WTC11 (cell line): Measurements from ENCODE around the gene VARS2. TPM values are rescaled to one million over a fixed set of nuclear protein-coding genes. Genes with fewer than 3 reads are reported as not detected.
"Not testable (repeated sequence)": the region's sequence is repeated elsewhere in the genome, so short reads cannot be mapped to it uniquely, and the experiment has no call there.

Source experiments
- ATAC-seq: fragments of 200-7000 bp; cut with Tn5 transposase; 2 replicates; pipeline ENCODE4 v1.10.0; 2021; ENCODE audit warnings: mild to moderate bottlenecking, moderate library complexity
- CTCF ChIA-PET: fragments of 300-600 bp; sonication (Branson Sonifier 250); formaldehyde crosslinking; loops from one replicate; lab custom pipeline; 2021; ENCODE audit warnings: antibody characterized with exemption; lab: Charles Lee
- POLR2A ChIA-PET: fragments of 350-600 bp; sonication (Branson Sonifier 250); formaldehyde crosslinking; loops from one replicate; lab custom pipeline; 2021; ENCODE audit warnings: antibody characterized with exemption; lab: Charles Lee
- DNase-seq: peaks from one replicate; pipeline ENCODE4 v3.0.0; 2021; ENCODE audit warnings: low spot score
- H3K27ac Mint-ChIP-seq: 2 replicates; pipeline ENCODE4 v1.8.0; 2021; ENCODE audit warnings: mixed read lengths
- H3K27me3 Mint-ChIP-seq: 2 replicates; pipeline ENCODE4 v1.8.0; 2021; ENCODE audit warnings: low read depth, mild to moderate bottlenecking, moderate library complexity, mixed read lengths
- H3K36me3 Mint-ChIP-seq: 2 replicates; pipeline ENCODE4 v1.8.0; 2021; ENCODE audit warnings: mixed read lengths
- H3K4me1 Mint-ChIP-seq: 2 replicates; pipeline ENCODE4 v1.8.0; 2022; ENCODE audit warnings: mixed read lengths
- H3K4me3 Mint-ChIP-seq: 2 replicates; pipeline ENCODE4 v1.8.0; 2021; ENCODE audit warnings: mild to moderate bottlenecking, moderate library complexity, mixed read lengths
- H3K9me3 Mint-ChIP-seq: 2 replicates; pipeline ENCODE4 v1.8.0; 2021; ENCODE audit warnings: mixed read lengths
- EMX1 ChIP-seq: fragments of 250-450 bp; sonication (Bioruptor Pico); IDR thresholded peaks from 2 replicates; pipeline ENCODE4 v1.8.0; 2021; ENCODE audit warnings: mild to moderate bottlenecking
- FOXJ3 ChIP-seq: sonication (generic); formaldehyde crosslinking; IDR thresholded peaks from 2 replicates; pipeline ENCODE4 v1.9.0; 2021; ENCODE audit warnings: missing genetic modification reagents, mild to moderate bottlenecking, borderline replicate concordance
- GTF2I ChIP-seq: fragments of 250-450 bp; sonication (Bioruptor Pico); conservative IDR thresholded peaks from 2 replicates; pipeline ENCODE4 v1.4.0; 2021; ENCODE audit warnings: mild to moderate bottlenecking
- MXD4 ChIP-seq: fragments of 250-450 bp; sonication (Bioruptor Pico); IDR thresholded peaks from 2 replicates; pipeline ENCODE4 v1.8.0; 2021; ENCODE audit warnings: mild to moderate bottlenecking, moderate library complexity, borderline replicate concordance
- MYBL2 ChIP-seq: sonication (generic); formaldehyde crosslinking; IDR thresholded peaks from 2 replicates; pipeline ENCODE4 v1.8.1; 2023; ENCODE audit warnings: mild to moderate bottlenecking, moderate library complexity, missing genetic modification reagents
- NR3C1 ChIP-seq: sonication (generic); formaldehyde crosslinking; conservative IDR thresholded peaks from 2 replicates; pipeline ENCODE4 v1.8.1; 2023; ENCODE audit warnings: low read depth, mild to moderate bottlenecking, missing genetic modification reagents
- RORB ChIP-seq: fragments of 250-450 bp; sonication (Bioruptor Pico); IDR thresholded peaks from 2 replicates; pipeline ENCODE4 v1.9.0; 2021; ENCODE audit warnings: mild to moderate bottlenecking
- TCF7 ChIP-seq: sonication (generic); formaldehyde crosslinking; IDR thresholded peaks from 2 replicates; pipeline ENCODE4 v1.8.0; 2022; ENCODE audit warnings: mild to moderate bottlenecking, low read depth, missing genetic modification reagents, moderate library complexity
- ZNF121 ChIP-seq: sonication (generic); formaldehyde crosslinking; IDR thresholded peaks from 2 replicates; pipeline ENCODE4 v1.8.0; 2023; ENCODE audit warnings: missing genetic modification reagents
- ZNF232 ChIP-seq: sonication (generic); formaldehyde crosslinking; IDR thresholded peaks from 2 replicates; pipeline ENCODE4 v1.8.0; 2022; ENCODE audit warnings: mild to moderate bottlenecking, missing genetic modification reagents
- ZNF263 ChIP-seq: sonication (generic); formaldehyde crosslinking; IDR thresholded peaks from 2 replicates; pipeline ENCODE4 v1.8.1; 2022; ENCODE audit warnings: low read depth, mild to moderate bottlenecking, moderate library complexity, missing genetic modification reagents
- ZNF396 ChIP-seq: fragments of 250-450 bp; sonication (Bioruptor Pico); IDR thresholded peaks from 2 replicates; pipeline ENCODE4 v1.8.0; 2021; ENCODE audit warnings: mild to moderate bottlenecking, moderate library complexity, borderline replicate concordance
- ZNF416 ChIP-seq: fragments of 250-450 bp; sonication (Bioruptor Pico); IDR thresholded peaks from 2 replicates; pipeline ENCODE4 v1.9.0; 2021; ENCODE audit warnings: mild to moderate bottlenecking, inconsistent platforms
- ZNF423 ChIP-seq: fragments of 250-450 bp; sonication (Bioruptor Pico); IDR thresholded peaks from 2 replicates; pipeline ENCODE4 v2.1.2; 2022; ENCODE audit warnings: mild to moderate bottlenecking, moderate library complexity
- ZNF671 ChIP-seq: fragments of 250-450 bp; sonication (Bioruptor Pico); IDR thresholded peaks from 2 replicates; pipeline ENCODE4 v1.8.0; 2021; ENCODE audit warnings: mild to moderate bottlenecking
- total RNA-seq: library from RNA; stranded (reverse); gene quantifications from 3 replicates; pipeline ENCODE4 v1.2.3, GENCODE V29; 2021
- TF ChIP-seq, protein P1 (sequence below): fragments of 250-450 bp; sonication (Bioruptor Pico); IDR thresholded peaks from 2 replicates; pipeline ENCODE4 v2.1.2; 2022; ENCODE audit warnings: mild to moderate bottlenecking, moderate library complexity
- TF ChIP-seq, protein P2 (sequence below): sonication (generic); formaldehyde crosslinking; IDR thresholded peaks from 2 replicates; pipeline ENCODE4 v1.8.1; 2022; ENCODE audit warnings: missing genetic modification reagents, borderline replicate concordance
- TF ChIP-seq, protein P3 (sequence below): fragments of 250-450 bp; sonication (Bioruptor Pico); IDR thresholded peaks from 2 replicates; pipeline ENCODE4 v1.9.0; 2021; ENCODE audit warnings: mild to moderate bottlenecking
- TF ChIP-seq, protein P4 (sequence below): sonication (generic); formaldehyde crosslinking; IDR thresholded peaks from 2 replicates; pipeline ENCODE4 v1.8.0; 2022; ENCODE audit warnings: mild to moderate bottlenecking, missing genetic modification reagents
- TF ChIP-seq, protein P5 (sequence below): sonication (generic); formaldehyde crosslinking; IDR thresholded peaks from 2 replicates; pipeline ENCODE4 v1.8.1; 2023; ENCODE audit warnings: mild to moderate bottlenecking, moderate library complexity, missing genetic modification reagents
- TF ChIP-seq, protein P6 (sequence below): sonication (generic); formaldehyde crosslinking; conservative IDR thresholded peaks from 2 replicates; pipeline ENCODE4 v1.8.1; 2022; ENCODE audit warnings: mild to moderate bottlenecking, missing genetic modification reagents

Gene VARS2
- total RNA-seq, 1 experiment from 2014 or later: 65.6 TPM

DNA sequence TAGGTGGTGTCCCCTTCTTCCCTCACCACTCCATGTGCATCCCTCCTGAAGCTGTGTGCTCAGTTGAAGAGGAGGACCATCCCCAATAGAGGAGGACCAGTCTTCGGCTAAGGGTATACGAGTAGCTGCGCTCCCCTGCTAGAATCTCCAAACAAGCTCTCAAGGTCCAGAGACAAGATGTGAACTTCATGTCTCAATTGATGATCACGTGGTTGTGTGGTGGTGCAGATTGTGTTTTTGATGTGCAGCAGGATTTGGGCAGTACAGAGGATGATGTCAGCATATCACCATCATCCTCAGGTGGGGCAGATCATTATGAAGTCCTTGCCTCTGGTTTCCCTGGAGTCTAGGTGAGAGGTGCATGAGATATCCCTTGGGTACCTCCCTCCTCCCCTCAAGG lies 49.7 kb upstream of the VARS2 start (continued):
- no peak for TF ChIP-seq NR3C1 (CRISPR knock-in tag)
- TF ChIP-seq, protein P1, sequence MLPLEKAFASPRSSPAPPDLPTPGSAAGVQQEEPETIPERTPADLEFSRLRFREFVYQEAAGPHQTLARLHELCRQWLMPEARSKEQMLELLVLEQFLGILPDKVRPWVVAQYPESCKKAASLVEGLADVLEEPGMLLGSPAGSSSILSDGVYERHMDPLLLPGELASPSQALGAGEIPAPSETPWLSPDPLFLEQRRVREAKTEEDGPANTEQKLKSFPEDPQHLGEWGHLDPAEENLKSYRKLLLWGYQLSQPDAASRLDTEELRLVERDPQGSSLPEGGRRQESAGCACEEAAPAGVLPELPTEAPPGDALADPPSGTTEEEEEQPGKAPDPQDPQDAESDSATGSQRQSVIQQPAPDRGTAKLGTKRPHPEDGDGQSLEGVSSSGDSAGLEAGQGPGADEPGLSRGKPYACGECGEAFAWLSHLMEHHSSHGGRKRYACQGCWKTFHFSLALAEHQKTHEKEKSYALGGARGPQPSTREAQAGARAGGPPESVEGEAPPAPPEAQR (CRISPR knock-in tag): no peak
- no peak for TF ChIP-seq TCF7 (CRISPR knock-in tag)
- no peak for TF ChIP-seq ZNF671 (CRISPR knock-in tag)
- TF ChIP-seq MYBL2 (CRISPR knock-in tag): no peak
- TF ChIP-seq MXD4 (CRISPR knock-in tag): no peak
- TF ChIP-seq ZNF263 (CRISPR knock-in tag): no peak

DNA sequence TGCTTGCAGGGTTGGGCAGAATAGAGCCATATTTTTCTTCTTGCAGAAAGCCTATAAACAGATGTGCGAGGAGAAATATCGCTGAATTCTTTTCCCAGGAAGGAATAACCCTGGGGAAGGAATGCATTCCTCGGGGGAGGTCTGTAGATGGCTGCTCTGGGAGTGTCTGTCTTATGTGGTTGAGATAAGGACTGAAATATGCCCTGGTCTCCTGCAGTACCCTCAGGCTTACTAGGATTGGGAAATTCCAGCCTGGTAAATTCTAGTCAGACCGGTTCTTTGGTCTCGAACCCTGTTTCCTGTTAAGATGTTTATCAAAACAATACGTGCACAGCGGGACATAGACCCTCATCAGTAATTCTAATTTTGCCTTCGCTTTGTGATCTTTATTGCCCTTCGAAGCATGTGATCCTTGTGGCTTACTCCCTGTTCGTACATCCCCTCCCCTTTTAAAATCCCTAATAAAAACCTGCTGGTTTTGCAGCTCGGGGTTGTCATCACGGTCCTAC lies 44.7 kb upstream of the VARS2 start:
- Mint-ChIP-seq H3K27me3 (peaks cover 23% of the 10 kb centered on the region), H3K36me3 (peaks cover 58% of the 10 kb centered on the region), H3K9me3 (peaks cover 68% of the 10 kb centered on the region)
- ATAC-seq, H3K27ac Mint-ChIP-seq, POLR2A ChIA-PET, H3K4me3 Mint-ChIP-seq, H3K4me1 Mint-ChIP-seq: not testable (repeated sequence)
- CTCF ChIA-PET: interaction anchor here (0.7 kb wide), 1 partner anchor 97 kb away, joined by 3 read pairs; no protein-coding TSS in a partner anchor
- DNase-seq: peak; percentile 55

DNA sequence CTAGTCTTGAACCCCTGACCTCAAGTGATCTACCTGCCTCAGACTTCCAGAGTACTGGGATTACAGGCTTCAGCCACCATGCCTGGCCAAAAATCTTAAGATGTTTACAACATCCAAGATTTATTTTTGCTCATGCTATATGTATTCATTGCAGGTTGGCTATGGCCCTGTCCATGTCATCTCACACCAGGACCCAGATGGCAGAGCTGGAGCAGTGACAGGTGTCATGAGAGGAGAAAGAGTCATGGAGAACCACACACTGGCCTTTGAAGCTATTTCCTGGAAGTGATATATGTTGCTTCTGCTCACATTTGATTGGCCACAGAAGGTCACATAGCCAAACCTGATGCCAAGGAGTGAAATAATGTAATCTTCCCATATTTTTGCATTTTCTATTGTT lies 43.5 kb upstream of the VARS2 start:
- H3K9me3 Mint-ChIP-seq: peaks cover 67% of the 10 kb centered on the region
- peaks cover 62% of the 10 kb centered on the region for H3K36me3 Mint-ChIP-seq
- ATAC-seq: no peak
- DNase-seq: no peak
- no peak overlapping the region for H3K27ac Mint-ChIP-seq
- H3K27me3 Mint-ChIP-seq: peaks cover 23% of the 10 kb centered on the region
- TF ChIP-seq FOXJ3 (CRISPR knock-in tag): no peak
- no peak for TF ChIP-seq EMX1 (CRISPR knock-in tag)
- TF ChIP-seq ZNF121: no peak
- TF ChIP-seq ZNF396: no peak
- TF ChIP-seq, protein P2, sequence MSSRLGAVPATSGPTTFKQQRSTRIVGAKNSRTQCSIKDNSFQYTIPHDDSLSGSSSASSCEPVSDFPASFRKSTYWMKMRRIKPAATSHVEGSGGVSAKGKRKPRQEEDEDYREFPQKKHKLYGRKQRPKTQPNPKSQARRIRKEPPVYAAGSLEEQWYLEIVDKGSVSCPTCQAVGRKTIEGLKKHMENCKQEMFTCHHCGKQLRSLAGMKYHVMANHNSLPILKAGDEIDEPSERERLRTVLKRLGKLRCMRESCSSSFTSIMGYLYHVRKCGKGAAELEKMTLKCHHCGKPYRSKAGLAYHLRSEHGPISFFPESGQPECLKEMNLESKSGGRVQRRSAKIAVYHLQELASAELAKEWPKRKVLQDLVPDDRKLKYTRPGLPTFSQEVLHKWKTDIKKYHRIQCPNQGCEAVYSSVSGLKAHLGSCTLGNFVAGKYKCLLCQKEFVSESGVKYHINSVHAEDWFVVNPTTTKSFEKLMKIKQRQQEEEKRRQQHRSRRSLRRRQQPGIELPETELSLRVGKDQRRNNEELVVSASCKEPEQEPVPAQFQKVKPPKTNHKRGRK: no peak
- no peak for TF ChIP-seq GTF2I (CRISPR knock-in tag)
- H3K4me3 Mint-ChIP-seq: no peak overlapping the region
- H3K4me1 Mint-ChIP-seq: peaks cover 7% of the 10 kb centered on the region; the same call in 1 of the 2 replicates
- ChIA-PET CTCF (no interaction called here), POLR2A (no interaction called here)

DNA sequence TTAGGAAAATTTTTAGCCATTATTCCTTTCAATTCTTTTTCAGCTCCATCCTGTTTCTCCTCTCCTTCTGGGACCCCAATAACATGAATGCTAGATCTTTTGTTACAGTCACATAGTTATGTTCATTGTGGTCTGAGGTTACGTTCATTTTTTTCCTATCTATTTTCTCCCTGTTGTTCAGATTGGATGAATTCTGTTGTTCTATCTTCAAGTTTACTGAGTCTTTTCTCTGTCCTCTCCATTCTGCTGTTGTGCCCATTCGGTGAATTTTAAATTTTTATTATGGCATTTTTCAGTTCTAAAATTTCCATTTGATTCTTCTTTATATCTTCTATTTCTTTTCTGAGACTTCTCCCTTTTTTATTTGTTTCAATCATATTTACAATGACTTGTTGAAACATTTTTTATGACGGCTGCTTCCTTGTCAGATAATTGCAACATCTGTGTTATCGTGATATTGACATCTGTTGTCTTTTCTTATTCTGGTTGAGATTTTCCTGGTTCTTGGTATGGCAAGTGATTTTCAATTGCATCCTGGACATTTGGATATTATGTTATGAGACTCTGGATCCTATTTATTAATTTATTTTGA lies 42.4 kb upstream of the VARS2 start:
- H3K4me3 Mint-ChIP-seq: no peak overlapping the region
- CTCF ChIA-PET: interaction anchor here (1.5 kb wide), 1 partner anchor 43 kb away, joined by 3 read pairs; no protein-coding TSS in a partner anchor
- peaks cover 23% of the 10 kb centered on the region for H3K27me3 Mint-ChIP-seq
- no peak overlapping the region for H3K27ac Mint-ChIP-seq
- peaks cover 62% of the 10 kb centered on the region for H3K36me3 Mint-ChIP-seq
- H3K4me1 Mint-ChIP-seq: peaks cover 15% of the 10 kb centered on the region
- no peak for TF ChIP-seq ZNF232 (CRISPR knock-in tag)
- TF ChIP-seq, protein P3, sequence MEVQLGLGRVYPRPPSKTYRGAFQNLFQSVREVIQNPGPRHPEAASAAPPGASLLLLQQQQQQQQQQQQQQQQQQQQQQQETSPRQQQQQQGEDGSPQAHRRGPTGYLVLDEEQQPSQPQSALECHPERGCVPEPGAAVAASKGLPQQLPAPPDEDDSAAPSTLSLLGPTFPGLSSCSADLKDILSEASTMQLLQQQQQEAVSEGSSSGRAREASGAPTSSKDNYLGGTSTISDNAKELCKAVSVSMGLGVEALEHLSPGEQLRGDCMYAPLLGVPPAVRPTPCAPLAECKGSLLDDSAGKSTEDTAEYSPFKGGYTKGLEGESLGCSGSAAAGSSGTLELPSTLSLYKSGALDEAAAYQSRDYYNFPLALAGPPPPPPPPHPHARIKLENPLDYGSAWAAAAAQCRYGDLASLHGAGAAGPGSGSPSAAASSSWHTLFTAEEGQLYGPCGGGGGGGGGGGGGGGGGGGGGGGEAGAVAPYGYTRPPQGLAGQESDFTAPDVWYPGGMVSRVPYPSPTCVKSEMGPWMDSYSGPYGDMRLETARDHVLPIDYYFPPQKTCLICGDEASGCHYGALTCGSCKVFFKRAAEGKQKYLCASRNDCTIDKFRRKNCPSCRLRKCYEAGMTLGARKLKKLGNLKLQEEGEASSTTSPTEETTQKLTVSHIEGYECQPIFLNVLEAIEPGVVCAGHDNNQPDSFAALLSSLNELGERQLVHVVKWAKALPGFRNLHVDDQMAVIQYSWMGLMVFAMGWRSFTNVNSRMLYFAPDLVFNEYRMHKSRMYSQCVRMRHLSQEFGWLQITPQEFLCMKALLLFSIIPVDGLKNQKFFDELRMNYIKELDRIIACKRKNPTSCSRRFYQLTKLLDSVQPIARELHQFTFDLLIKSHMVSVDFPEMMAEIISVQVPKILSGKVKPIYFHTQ (CRISPR knock-in tag): no peak
- TF ChIP-seq, protein P4, sequence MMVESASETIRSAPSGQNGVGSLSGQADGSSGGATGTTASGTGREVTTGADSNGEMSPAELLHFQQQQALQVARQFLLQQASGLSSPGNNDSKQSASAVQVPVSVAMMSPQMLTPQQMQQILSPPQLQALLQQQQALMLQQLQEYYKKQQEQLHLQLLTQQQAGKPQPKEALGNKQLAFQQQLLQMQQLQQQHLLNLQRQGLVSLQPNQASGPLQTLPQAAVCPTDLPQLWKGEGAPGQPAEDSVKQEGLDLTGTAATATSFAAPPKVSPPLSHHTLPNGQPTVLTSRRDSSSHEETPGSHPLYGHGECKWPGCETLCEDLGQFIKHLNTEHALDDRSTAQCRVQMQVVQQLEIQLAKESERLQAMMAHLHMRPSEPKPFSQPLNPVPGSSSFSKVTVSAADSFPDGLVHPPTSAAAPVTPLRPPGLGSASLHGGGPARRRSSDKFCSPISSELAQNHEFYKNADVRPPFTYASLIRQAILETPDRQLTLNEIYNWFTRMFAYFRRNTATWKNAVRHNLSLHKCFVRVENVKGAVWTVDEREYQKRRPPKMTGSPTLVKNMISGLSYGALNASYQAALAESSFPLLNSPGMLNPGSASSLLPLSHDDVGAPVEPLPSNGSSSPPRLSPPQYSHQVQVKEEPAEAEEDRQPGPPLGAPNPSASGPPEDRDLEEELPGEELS (CRISPR knock-in tag): no peak
- TF ChIP-seq, protein P5, sequence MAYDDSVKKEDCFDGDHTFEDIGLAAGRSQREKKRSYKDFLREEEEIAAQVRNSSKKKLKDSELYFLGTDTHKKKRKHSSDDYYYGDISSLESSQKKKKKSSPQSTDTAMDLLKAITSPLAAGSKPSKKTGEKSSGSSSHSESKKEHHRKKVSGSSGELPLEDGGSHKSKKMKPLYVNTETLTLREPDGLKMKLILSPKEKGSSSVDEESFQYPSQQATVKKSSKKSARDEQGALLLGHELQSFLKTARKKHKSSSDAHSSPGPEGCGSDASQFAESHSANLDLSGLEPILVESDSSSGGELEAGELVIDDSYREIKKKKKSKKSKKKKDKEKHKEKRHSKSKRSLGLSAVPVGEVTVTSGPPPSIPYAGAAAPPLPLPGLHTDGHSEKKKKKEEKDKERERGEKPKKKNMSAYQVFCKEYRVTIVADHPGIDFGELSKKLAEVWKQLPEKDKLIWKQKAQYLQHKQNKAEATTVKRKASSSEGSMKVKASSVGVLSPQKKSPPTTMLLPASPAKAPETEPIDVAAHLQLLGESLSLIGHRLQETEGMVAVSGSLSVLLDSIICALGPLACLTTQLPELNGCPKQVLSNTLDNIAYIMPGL (CRISPR knock-in tag): no peak
- TF ChIP-seq ZNF423 (CRISPR knock-in tag): no peak
- no peak for TF ChIP-seq ZNF416
- TF ChIP-seq RORB: no peak
- TF ChIP-seq, protein P6, sequence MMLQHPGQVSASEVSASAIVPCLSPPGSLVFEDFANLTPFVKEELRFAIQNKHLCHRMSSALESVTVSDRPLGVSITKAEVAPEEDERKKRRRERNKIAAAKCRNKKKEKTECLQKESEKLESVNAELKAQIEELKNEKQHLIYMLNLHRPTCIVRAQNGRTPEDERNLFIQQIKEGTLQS (CRISPR knock-in tag): no peak
- TF ChIP-seq ZNF396: no peak
- TF ChIP-seq, all 79 proteins: peak for 0
- H3K9me3 Mint-ChIP-seq: peaks cover 67% of the 10 kb centered on the region
- ATAC-seq: no peak
- no peak for DNase-seq
- POLR2A ChIA-PET: no interaction called here
